HepG2 (cell line): Measurements from ENCODE around the gene SPDL1. TPM values are rescaled to one million over a fixed set of nuclear protein-coding genes. Genes with fewer than 3 reads are reported as not detected.

Source experiments
- ATAC-seq: fragments of 200-7000 bp; cut with Tn5 transposase; 3 replicates; pipeline ENCODE4 v1.9.1; 2020; ENCODE audit warnings: mild to moderate bottlenecking, moderate library complexity
- BruUV-seq: library from RNA; stranded (reverse); fragments of 400-500 nt; replicated peaks from 2 replicates; lab custom pipeline; 2021; lab: Mats Ljungman, UMichigan
- CTCF ChIA-PET: fragments of 300-600 bp; formaldehyde crosslinking; extraction: SDS; loops from one replicate; lab custom pipeline; 2021; ENCODE audit warnings: low total read pairs, inconsistent platforms, low intra/inter-chr PET ratio; lab: Yijun Ruan, JAX
- POLR2A ChIA-PET: fragments of 350-600 bp; sonication (Branson Sonifier 250); formaldehyde crosslinking; loops from one replicate; lab custom pipeline; 2020; ENCODE audit warnings: antibody characterized with exemption, inconsistent platforms; lab: Yijun Ruan, JAX
- DNase-seq: peaks from one replicate; pipeline ENCODE4 v3.0.0-alpha.2; 2015; ENCODE audit warnings: low spot score
- FAIRE-seq: peaks from 3 replicates; lab custom pipeline; 2011; peaks lifted over from hg19 to GRCh38; lab: Jason Lieb, UNC
- H2AFZ ChIP-seq: one replicate; pipeline ENCODE4 v1.6.1; 2011; ENCODE audit warnings: low read length, inconsistent platforms
- H3K27ac ChIP-seq: fragments of 300-600 bp; 3 replicates; pipeline ENCODE4 v1.8.0; 2011; ENCODE audit warnings: mixed run types, mild to moderate bottlenecking, mixed read lengths, low read length, inconsistent platforms; ENCODE audit not compliant: insufficient read depth; ENCODE audit errors: extremely low read length
- H3K27me3 ChIP-seq, 2 experiments: fragments of 200-600 bp in 1 of 2; 2 replicates in 1 of 2; 3 replicates in 1 of 2; pipeline versions ENCODE4 v1.6.0 to v1.8.0; 2011; ENCODE audit warnings: low read length in 2 of 2, mild to moderate bottlenecking in 2 of 2, moderate library complexity in 2 of 2, inconsistent platforms in 1 of 2; ENCODE audit not compliant: insufficient read depth in 2 of 2, control insufficient read depth in 1 of 2
- H3K36me3 ChIP-seq, 2 experiments: fragments of 200-600 bp in 1 of 2; replicated peaks in 1 of 2; 2 replicates in 1 of 2; 3 replicates in 1 of 2; pipeline versions ENCODE4 v1.5.1 to v1.8.0; 2011; ENCODE audit warnings: low read length in 2 of 2, inconsistent platforms in 1 of 2; ENCODE audit not compliant: insufficient read depth in 2 of 2, control insufficient read depth in 1 of 2
- H3K4me1 ChIP-seq: 2 replicates; pipeline ENCODE4 v1.5.1; 2012; ENCODE audit warnings: low read length, inconsistent platforms; ENCODE audit not compliant: insufficient read depth
- H3K4me2 ChIP-seq: 2 replicates; pipeline ENCODE4 v1.6.0; 2011; ENCODE audit warnings: low read depth, low read length, inconsistent platforms
- H3K4me3 ChIP-seq, 3 experiments: fragments of 200-600 bp in 1 of 3; sonication (generic), shearing (Covaris generic) in 1 of 3; replicated peaks in 1 of 3; 2 replicates each; pipeline ENCODE4 v1.5.1; 2011 to 2016; ENCODE audit warnings: low read length in 3 of 3, inconsistent platforms in 2 of 3, low read depth in 2 of 3, mild to moderate bottlenecking in 2 of 3, control low read depth in 1 of 3, mixed read lengths in 1 of 3; ENCODE audit not compliant: insufficient read depth in 1 of 3
- H3K79me2 ChIP-seq: one replicate; pipeline ENCODE4 v1.6.1; 2011; ENCODE audit warnings: low read length, inconsistent platforms; ENCODE audit not compliant: insufficient read depth
- H3K9ac ChIP-seq: 2 replicates; pipeline ENCODE4 v1.6.0; 2011; ENCODE audit warnings: mild to moderate bottlenecking, low read depth, low read length, inconsistent platforms; ENCODE audit not compliant: insufficient read depth
- H3K9me3 ChIP-seq: 2 replicates; pipeline ENCODE4 v1.5.1; 2012; ENCODE audit warnings: mild to moderate bottlenecking, low read length
- H4K20me1 ChIP-seq: 2 replicates; pipeline ENCODE4 v1.6.0; 2011; ENCODE audit warnings: inconsistent platforms, mild to moderate bottlenecking, low read length, moderate library complexity; ENCODE audit not compliant: insufficient read depth
- ARID2 ChIP-seq: sonication (generic); formaldehyde crosslinking; IDR thresholded peaks from 2 replicates; pipeline ENCODE4 v1.8.1; 2022; ENCODE audit warnings: mild to moderate bottlenecking, missing genetic modification reagents, borderline replicate concordance
- ELK4 ChIP-seq: sonication (generic); formaldehyde crosslinking; IDR thresholded peaks from 2 replicates; pipeline ENCODE4 v1.9.0; 2021; ENCODE audit warnings: missing genetic modification reagents, borderline replicate concordance
- SP5 ChIP-seq: IDR thresholded peaks from 2 replicates; pipeline ENCODE4 v1.6.1; 2016; ENCODE audit warnings: low read depth, borderline replicate concordance
- ZFP41 ChIP-seq: sonication (generic); formaldehyde crosslinking; IDR thresholded peaks from 2 replicates; pipeline ENCODE4 v1.4.0; 2020; ENCODE audit warnings: mild to moderate bottlenecking, missing genetic modification reagents, borderline replicate concordance
- ZNF20 ChIP-seq: sonication (generic); formaldehyde crosslinking; IDR thresholded peaks from 2 replicates; pipeline ENCODE4 v1.4.0; 2020; ENCODE audit warnings: mild to moderate bottlenecking, moderate library complexity, missing genetic modification reagents
- ZNF256 ChIP-seq: sonication (generic); formaldehyde crosslinking; conservative IDR thresholded peaks from 2 replicates; pipeline ENCODE4 v1.4.0; 2020; ENCODE audit warnings: missing genetic modification reagents
- ZNF414 ChIP-seq: sonication (generic); formaldehyde crosslinking; IDR thresholded peaks from 2 replicates; pipeline ENCODE4 v1.5.0; 2020; ENCODE audit warnings: missing genetic modification reagents
- ZNF580 ChIP-seq: IDR thresholded peaks from 2 replicates; pipeline ENCODE4 v1.6.1; 2016; ENCODE audit warnings: low read depth, borderline replicate concordance
- ZNF781 ChIP-seq: sonication (generic); formaldehyde crosslinking; IDR thresholded peaks from 2 replicates; pipeline ENCODE4 v1.5.1; 2020; ENCODE audit warnings: borderline replicate concordance, mild to moderate bottlenecking, missing genetic modification reagents; ENCODE audit errors: not compliant biosample characterization
- WGBS: methylation state at CpG from one replicate; pipeline ENCODE4 v1.1.6; 2017; ENCODE audit warnings: low lambda C conversion rate; 5-methylcytosine and 5-hydroxymethylcytosine counted together
- in situ Hi-C: cut with HindIII; loops from 2 replicates; pipeline ENCODE4 v1.10.0; 2017; ENCODE audit warnings: low pct_unique_long_range_greater_than_20kb; ENCODE audit not compliant: extremely low pct_ligation_motif_present
- intact Hi-C: fragments of 100-400 bp; cut with micrococcal nuclease; formaldehyde crosslinking; loops from one replicate; pipeline ENCODE4 v1.10.0; 2022; ENCODE audit not compliant: unreplicated experiment
- polyA plus RNA-seq, 8 experiments: library from polyadenylated mRNA; depleted of rRNA in 3 of 8; stranded (reverse) in 7 of 8; unstranded in 1 of 8; fragments of >200 nt; fragmentation: Illumina TruSeq in 4 of 8; extraction: Trizol in 4 of 8; gene quantifications; 2 replicates each; pipeline versions ENCODE4 v1.2.1 to v1.2.3, GENCODE V29; 2011 to 2016; ENCODE audit warnings: low read depth in 4 of 8, missing spikeins in 1 of 8, mixed read lengths in 1 of 8; ENCODE audit not compliant: insufficient read depth in 1 of 8
- total RNA-seq, 5 experiments: library from RNA; depleted of rRNA; stranded (reverse); fragments of >200 nt; fragmentation: Illumina TruSeq; extraction: Trizol; gene quantifications; 2 replicates each; pipeline ENCODE4 v1.2.3, GENCODE V29; 2016; ENCODE audit warnings: low read depth in 1 of 5

The SPDL1 gene
- total and polyA plus RNA-seq, 2 of the 13 experiments (the other 11 are each of a cell fraction or from before 2014, with no cell fraction given), result 10.9 to 36.6 TPM

- Histone ChIP-seq H3K9me3 (no peaks in the 10 kb centered on the region), H3K4me1 (no peaks in the 10 kb centered on the region), H3K27ac (no peak overlapping the region), H3K79me2 (no peaks in the 10 kb centered on the region), H2AFZ (no peak overlapping the region), H3K4me3 (no peak overlapping the region), H3K9ac (no peak overlapping the region), H3K36me3 (no peaks in the 10 kb centered on the region), H3K27me3 (no peaks in the 10 kb centered on the region; a peak in 1 of 5 replicates), H4K20me1 (no peaks in the 10 kb centered on the region), H3K4me2 (no peak overlapping the region)
- BruUV-seq, result no TSS peak
- TF ChIP-seq ZNF256 (no peak), ZFP41 (CRISPR knock-in tag) (no peak), ZNF781 (CRISPR knock-in tag) (no peak), ZNF580 (CRISPR knock-in tag) (no peak), SP5 (no peak), ARID2 (no peak), ELK4 (CRISPR knock-in tag) (no peak), ZNF414 (CRISPR knock-in tag) (no peak), ZNF20 (no peak)
- WGBS, result under 1% methylated on average over 4 of the region's 4 CpGs
- FAIRE-seq (no peak), DNase-seq (no peak), ATAC-seq (no peak)
- in situ Hi-C loops (no loop called here), intact Hi-C loops (no loop called here)
- POLR2A ChIA-PET, result no interaction called here
- CTCF ChIA-PET, result no interaction called here
These were observed 27.0 kb downstream of the SPDL1 start for GRCh38 chr5:169610606-169611005.
